ENCODE data around the gene SPDYE1.
"Not testable (repeated sequence)": the region's sequence is repeated elsewhere in the genome, so short reads cannot be mapped to it uniquely, and the experiment has no call there.

- TF ChIP-seq CTCF (IDR thresholded peaks at IDR 0.05; ENCODE audit: low read depth, low read length, missing input control); ZBTB33 (IDR thresholded peaks at IDR 0.05); TAF1 (conservative IDR thresholded peaks at IDR 0.05); NR2F2 (IDR thresholded peaks at IDR 0.05); RAD21 (IDR thresholded peaks at IDR 0.05); EGR1 (IDR thresholded peaks at IDR 0.05; ENCODE audit: low read depth in 2 of 2); REST (IDR thresholded peaks at IDR 0.05); SP1 (IDR thresholded peaks at IDR 0.05); JUND (IDR thresholded peaks at IDR 0.05); MAX (IDR thresholded peaks at IDR 0.05); RXRA (IDR thresholded peaks at IDR 0.05); GABPA (IDR thresholded peaks at IDR 0.05 in 1 of 2, conservative IDR thresholded peaks at IDR 0.05 in 1 of 2); HNF4G (IDR thresholded peaks at IDR 0.05); ATF3 (IDR thresholded peaks at IDR 0.05): not testable (repeated sequence)
Measured at GRCh38 chr7:44038553-44038952, 40.9 kb downstream of the SPDYE1 start.
